ENCODE results near the gene MBD6.

- TF ChIP-seq EZH2 (IDR thresholded peaks at IDR 0.05) (no peak), POLR2AphosphoS5 (IDR thresholded peaks at IDR 0.05; ENCODE audit: borderline replicate concordance, low read depth, low read length) (no peak)
These were observed 7.9 kb downstream of the MBD6 start for GRCh38 chr12:57530396-57531142.
